Measurements from ENCODE around the gene ASXL2. TPM values are rescaled to one million over a fixed set of nuclear protein-coding genes. Genes with fewer than 3 reads are reported as not detected.

ASXL2 gene
- total and polyA plus RNA-seq, 4 donors, result 2.4 to 29.0 (median 12.3) TPM

- peaks cover 0 to 16% (median 3%) of the 10 kb centered on the region in 5 donors for H3K4me1 ChIP-seq (ENCODE audit: control insufficient read depth in 5 of 5, insufficient read depth in 5 of 5, low read length in 5 of 5)
- H3K27ac ChIP-seq (ENCODE audit: low read depth in 1 of 2, low read length in 1 of 2), result peak overlapping the region in 1 of 2 donors; percentile 91
- no peaks in the 10 kb centered on the region for H3K36me3 ChIP-seq (ENCODE audit: control insufficient read depth in 4 of 4, insufficient read depth in 4 of 4, low read length in 4 of 4)
- peaks cover 0 to 14% (median 7%) of the 10 kb centered on the region in 3 donors for H3K27me3 ChIP-seq (ENCODE audit: control insufficient read depth in 3 of 3, insufficient read depth in 3 of 3, low read length in 2 of 3)
- H3K9me3 ChIP-seq (ENCODE audit: control insufficient read depth in 4 of 4, insufficient read depth in 3 of 4, low read length in 3 of 4), result no peaks in the 10 kb centered on the region
- WGBS, 2 donors, result 92 to 93% methylated on average over 5 of the region's 5 CpGs
- peak overlapping the region in 1 of 2 donors; percentile 82 for H3K9ac ChIP-seq (ENCODE audit: insufficient read depth in 1 of 2, low read length in 2 of 2)
- no peak for DNase-seq
- no peak for ATAC-seq (ENCODE audit: insufficient read depth, low FRiP score)
- TF ChIP-seq CTCF (IDR thresholded peaks at IDR 0.05; ENCODE audit: control extremely low read depth, extremely low read depth), result no peak
- H3K4me3 ChIP-seq, result no peak overlapping the region
Measured at GRCh38 chr2:25879133-25879730, 945 bp upstream of the ASXL2 start.

GRCh38 chr2:25877431-25878360 is 591 bp downstream of the ASXL2 start:
- H3K9ac ChIP-seq (ENCODE audit: insufficient read depth in 1 of 2, low read length in 2 of 2), result peak overlapping the region; percentile 80 to 95
- no peak for TF ChIP-seq CTCF (IDR thresholded peaks at IDR 0.05; ENCODE audit: control extremely low read depth, extremely low read depth)
- H3K36me3 ChIP-seq (ENCODE audit: control insufficient read depth in 4 of 4, insufficient read depth in 4 of 4, low read length in 4 of 4), result no peaks in the 10 kb centered on the region
- peak; percentile 62 to 75 (median 67) for DNase-seq
- H3K4me3 ChIP-seq, result peak overlapping the region; percentile 82
- 1% methylated on average over 48 to 64 of the region's 64 CpGs for WGBS, 2 donors
- H3K27me3 ChIP-seq (ENCODE audit: control insufficient read depth in 3 of 3, insufficient read depth in 3 of 3, low read length in 2 of 3), result peaks cover 0 to 8% (median 7%) of the 10 kb centered on the region in 3 donors
- no peaks in the 10 kb centered on the region for H3K9me3 ChIP-seq (ENCODE audit: control insufficient read depth in 4 of 4, insufficient read depth in 3 of 4, low read length in 3 of 4)
- peaks cover 0 to 16% (median 3%) of the 10 kb centered on the region in 5 donors for H3K4me1 ChIP-seq (ENCODE audit: control insufficient read depth in 5 of 5, insufficient read depth in 5 of 5, low read length in 5 of 5)
- H3K27ac ChIP-seq (ENCODE audit: low read depth in 1 of 2, low read length in 1 of 2), result peak overlapping the region; percentile 83 to 96
- ATAC-seq (ENCODE audit: insufficient read depth, low FRiP score), result peak; percentile 31

GRCh38 chr2:25872134-25872533 is 6.2 kb downstream of the ASXL2 start:
- 98 to 99% methylated on average over 5 of the region's 5 CpGs for WGBS, 2 donors
- Histone ChIP-seq H3K27me3 (ENCODE audit: control insufficient read depth in 3 of 3, insufficient read depth in 3 of 3, low read length in 2 of 3) (no peaks in the 10 kb centered on the region), H3K36me3 (ENCODE audit: control insufficient read depth in 4 of 4, insufficient read depth in 4 of 4, low read length in 4 of 4) (peaks cover 0 to 3% (median 2%) of the 10 kb centered on the region in 4 donors), H3K9ac (ENCODE audit: insufficient read depth in 1 of 2, low read length in 2 of 2) (no peak overlapping the region), H3K4me3 (no peak overlapping the region), H3K27ac (ENCODE audit: low read depth in 1 of 2, low read length in 1 of 2) (no peak overlapping the region), H3K4me1 (ENCODE audit: control insufficient read depth in 5 of 5, insufficient read depth in 5 of 5, low read length in 5 of 5) (peaks cover 0 to 8% (median 3%) of the 10 kb centered on the region in 5 donors), H3K9me3 (ENCODE audit: control insufficient read depth in 4 of 4, insufficient read depth in 3 of 4, low read length in 3 of 4) (no peaks in the 10 kb centered on the region)
- TF ChIP-seq CTCF (IDR thresholded peaks at IDR 0.05; ENCODE audit: control extremely low read depth, extremely low read depth), result no peak
- DNase-seq (no peak), ATAC-seq (ENCODE audit: insufficient read depth, low FRiP score) (no peak)
